HG03575 (cell line): ENCODE measurements around the gene TMED6.

ENCODE experiments used
- ATAC-seq: cut with Tn5 transposase; IDR thresholded peaks from one replicate; pipeline ENCODE4 v1.9.1; 2021; ENCODE audit not compliant: unreplicated experiment, insufficient number of reproducible peaks, low FRiP score; ENCODE audit errors: extremely low read depth

Gene TMED6

GRCh38 chr16:69327585-69328310 is 23.8 kb downstream of the TMED6 start:
- no peak for ATAC-seq

- no peak for ATAC-seq
These were observed 25.3 kb downstream of the TMED6 start for GRCh38 chr16:69326172-69326873.

GRCh38 chr16:69325784-69326171 is 25.8 kb downstream of the TMED6 start:
- ATAC-seq: no peak

- no peak for ATAC-seq
These were observed 26.9 kb downstream of the TMED6 start for GRCh38 chr16:69324585-69325253.

- ATAC-seq: no peak
These were observed 27.5 kb downstream of the TMED6 start for GRCh38 chr16:69324013-69324531.

GRCh38 chr16:69323415-69323814 is 28.2 kb downstream of the TMED6 start:
- no peak for ATAC-seq

DNA sequence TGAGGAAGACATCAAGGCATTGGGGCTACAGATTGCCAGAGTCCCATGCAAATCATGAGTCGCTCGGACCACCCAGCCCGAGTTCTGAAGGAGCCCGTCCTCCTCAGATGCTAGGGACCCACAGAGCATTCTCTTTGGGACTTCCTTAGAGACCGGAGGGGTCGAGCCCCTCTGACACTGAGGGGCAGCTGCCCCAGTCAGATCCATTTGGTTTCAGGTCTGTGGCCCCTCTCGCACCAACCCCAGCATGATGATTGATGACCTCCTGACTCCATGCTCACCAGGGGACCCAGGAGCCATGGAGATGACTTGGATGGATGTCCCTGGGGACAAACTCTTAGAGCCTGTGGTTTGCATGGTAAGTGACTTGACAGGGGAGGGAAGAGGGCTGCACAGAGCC is 29.2 kb downstream of the TMED6 start:
- ATAC-seq: no peak

DNA sequence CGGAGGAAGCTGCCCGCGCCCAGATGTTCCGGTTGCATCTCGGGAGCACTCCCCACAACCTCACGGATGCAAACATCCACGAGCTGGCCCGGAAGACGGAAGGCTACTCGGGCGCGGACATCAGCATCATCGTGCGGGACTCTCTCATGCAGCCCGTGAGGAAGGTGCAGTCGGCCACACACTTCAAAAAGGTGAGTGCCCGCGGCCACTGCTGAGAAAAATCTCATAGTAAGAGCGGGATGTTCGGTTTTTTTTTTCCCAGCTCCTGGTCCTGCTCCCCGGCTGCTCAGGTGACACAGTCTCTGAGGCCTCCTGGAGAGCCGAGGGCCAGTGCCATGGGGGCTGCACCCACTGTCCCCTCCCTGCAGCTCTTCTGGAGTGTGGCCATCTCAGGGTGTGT is 30.5 kb downstream of the TMED6 start:
- ATAC-seq: no peak

- no peak for ATAC-seq
These were observed 30.9 kb downstream of the TMED6 start for GRCh38 chr16:69320740-69321073.

GRCh38 chr16:69319826-69320739 is 31.5 kb downstream of the TMED6 start:
- no peak for ATAC-seq

- no peak for ATAC-seq
These were observed 32.2 kb downstream of the TMED6 start for GRCh38 chr16:69319381-69319780.

DNA sequence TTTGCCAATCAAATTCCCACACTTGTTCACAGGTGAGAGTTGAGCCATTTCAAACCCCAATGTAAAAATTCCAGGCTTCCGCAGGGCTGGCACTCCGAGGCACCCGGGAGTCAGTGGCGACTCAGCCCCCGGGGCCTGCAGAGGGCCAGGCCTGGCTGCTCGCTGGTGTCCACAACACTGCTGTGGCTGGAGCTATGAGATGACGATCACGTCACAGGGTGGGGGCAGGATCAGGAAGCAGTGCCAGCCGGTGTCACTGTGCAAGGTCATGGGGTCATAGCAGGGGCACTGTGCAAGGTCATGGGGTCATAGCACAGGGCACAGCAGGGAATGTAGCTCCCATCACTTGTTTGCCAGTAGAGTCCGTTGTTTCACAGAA is 32.7 kb downstream of the TMED6 start:
- ATAC-seq: no peak

DNA sequence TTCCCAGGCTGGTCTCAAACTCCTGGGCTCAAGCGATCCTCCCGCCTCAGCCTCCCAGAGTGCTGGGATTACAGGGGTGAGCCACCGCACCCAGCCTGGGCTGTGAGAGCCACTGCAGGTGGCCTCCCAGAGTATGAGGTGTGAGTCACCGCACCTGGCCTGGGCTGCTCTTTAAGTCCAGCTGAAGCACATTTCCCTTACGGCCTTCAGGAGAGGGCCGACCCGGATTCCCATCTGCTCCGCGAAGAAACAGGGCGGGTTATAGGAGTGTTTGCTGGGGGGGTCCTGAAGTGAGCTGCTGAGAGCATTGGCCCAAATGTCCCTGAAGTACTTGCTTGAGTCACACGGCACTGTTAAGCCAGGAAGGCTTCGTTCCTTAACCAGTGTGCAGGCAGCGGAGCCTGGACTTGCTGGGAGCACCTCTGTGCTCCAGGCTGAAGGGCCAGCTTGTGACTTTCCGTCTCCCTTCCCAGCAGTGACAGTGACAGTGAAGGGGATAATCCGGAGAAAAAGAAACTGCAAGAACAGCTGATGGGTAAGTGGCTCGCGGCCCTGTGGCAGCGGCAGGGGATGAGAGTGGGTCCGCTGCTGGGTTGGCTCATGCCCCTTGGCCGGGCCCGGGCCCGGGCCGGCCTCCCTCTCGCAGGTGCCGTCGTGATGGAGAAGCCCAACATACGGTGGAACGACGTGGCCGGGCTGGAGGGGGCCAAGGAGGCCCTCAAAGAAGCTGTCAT is 33.2 kb downstream of the TMED6 start:
- no peak for ATAC-seq

- ATAC-seq: no peak
These were observed 35.0 kb downstream of the TMED6 start for GRCh38 chr16:69316595-69317034.

GRCh38 chr16:69315486-69316311 is 35.9 kb downstream of the TMED6 start:
- ATAC-seq: no peak

DNA sequence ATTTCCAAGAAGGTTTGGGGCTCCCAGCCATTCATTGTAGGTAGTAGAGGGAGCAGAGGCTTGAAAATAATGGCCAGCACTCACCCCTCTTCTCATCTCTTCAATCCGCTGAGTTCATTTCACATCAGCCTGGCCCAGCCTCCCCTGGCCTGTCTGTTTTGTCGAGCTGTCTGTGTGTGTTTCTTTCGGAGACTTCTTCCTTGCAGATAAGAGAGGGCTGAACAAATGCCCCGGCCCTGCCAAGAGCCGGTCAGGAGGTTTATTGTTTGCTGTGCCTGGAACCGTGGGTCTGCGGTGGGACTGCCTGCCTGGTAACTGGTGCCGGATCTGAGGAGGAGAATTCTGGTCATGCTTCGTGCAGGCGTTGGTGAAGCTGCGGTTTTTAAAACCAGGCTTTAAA is 37.1 kb downstream of the TMED6 start:
- no peak for ATAC-seq

DNA sequence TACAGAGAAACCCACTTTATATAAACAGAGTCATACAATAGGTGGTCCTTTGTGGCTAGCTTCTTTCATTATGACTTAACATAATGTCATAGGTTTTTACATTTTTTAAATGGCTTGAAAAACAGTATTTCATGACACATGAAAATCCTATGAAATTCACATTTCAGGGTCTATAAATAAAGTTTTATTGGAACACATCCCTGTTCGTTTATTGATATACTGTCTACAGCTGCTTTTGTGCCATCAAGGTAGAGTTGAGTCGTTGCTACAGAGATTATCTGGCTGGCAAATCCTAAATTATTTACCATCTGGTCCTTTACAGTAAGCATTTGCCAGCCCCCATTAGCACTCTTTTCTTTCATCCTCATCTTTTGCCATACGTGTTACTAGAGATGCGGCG is 38.1 kb downstream of the TMED6 start:
- ATAC-seq: no peak
